ENCODE measurements around the gene LRRC4. TPM values are rescaled to one million over a fixed set of nuclear protein-coding genes. Genes with fewer than 3 reads are reported as not detected.

Gene LRRC4
- total and polyA plus RNA-seq, 2 donors (not counting 3 experiments of a cell fraction or from before 2014, with no cell fraction given): 3.8 to 4.2 TPM

DNA sequence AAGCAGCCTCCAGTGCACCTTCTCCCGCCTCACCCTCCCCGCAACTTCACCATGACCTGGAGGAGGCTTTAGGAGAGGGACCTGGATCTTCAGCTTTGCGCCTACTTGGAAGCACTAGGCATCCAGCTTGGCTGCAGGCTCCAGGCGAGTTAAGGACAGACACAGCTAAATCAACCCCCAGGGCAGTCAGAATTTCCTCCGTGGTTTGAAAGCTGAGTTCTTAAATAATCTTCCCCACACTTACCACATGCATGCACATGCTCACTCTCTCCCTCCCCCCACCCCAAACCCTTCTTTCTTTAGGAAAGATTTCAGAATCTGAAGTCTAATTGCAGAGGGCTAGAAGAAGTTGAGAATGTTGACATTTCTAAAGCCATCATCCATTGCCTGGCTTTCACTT is 36.7 kb upstream of the LRRC4 start:
- dilution Hi-C loops (cut with MboI; ENCODE audit: extremely low pct_ligation_motif_present, low sequenced_read_pairs): no loop called here
- CTCF ChIA-PET: interaction anchor here (1.0 to 1.4 kb wide), 3 partner anchors 68 to 360 kb away, joined by 3 to 4 read pairs (median 3); no protein-coding TSS in a partner anchor

DNA sequence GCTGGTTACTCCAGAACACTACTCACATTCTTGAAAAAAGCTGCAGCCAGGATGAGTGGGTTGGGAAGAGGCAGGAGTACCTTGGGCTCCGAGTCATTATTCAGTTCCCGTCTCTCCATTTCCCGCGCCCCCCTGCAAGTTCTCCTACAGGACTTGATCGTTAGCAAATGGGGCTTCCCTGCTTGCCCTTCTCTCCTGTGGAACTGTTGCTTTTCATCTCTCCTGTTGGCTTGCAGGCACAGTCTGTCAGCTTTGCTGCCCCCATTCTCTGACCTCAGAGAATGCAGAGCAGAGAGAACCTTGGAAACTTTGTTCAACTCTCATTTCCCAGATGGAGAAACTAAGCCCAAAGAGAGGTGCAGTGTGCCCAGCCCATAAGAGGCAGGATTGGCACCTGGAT is 35.6 kb upstream of the LRRC4 start:
- FAIRE-seq: no peak
- Histone ChIP-seq H3K27ac (ENCODE audit: insufficient read depth, low read depth, low read length) (no peak overlapping the region), H2AFZ (ENCODE audit: low read depth, low read length) (no peak overlapping the region), H4K20me1 (replicated peaks; ENCODE audit: control insufficient read depth, extremely low read depth, insufficient read depth, low read length) (no peaks in the 10 kb centered on the region), H3K4me1 (ENCODE audit: control insufficient read depth, extremely low read depth, insufficient read depth, low read length) (no peaks in the 10 kb centered on the region), H3K4me3 (replicated peaks in 1 of 3; ENCODE audit: insufficient read depth in 1 of 3, low read depth in 1 of 3, low read length in 3 of 3) (no peak overlapping the region), H3K79me2 (ENCODE audit: control insufficient read depth, insufficient read depth, low read length) (no peaks in the 10 kb centered on the region), H3K9ac (replicated peaks; ENCODE audit: extremely low read depth, insufficient read depth, low read length) (no peak overlapping the region), H3K9me1 (replicated peaks; ENCODE audit: control insufficient read depth, extremely low read depth, insufficient read depth, low read length) (no peaks in the 10 kb centered on the region), H3K9me3 (replicated peaks; ENCODE audit: control insufficient read depth, insufficient read depth, low read length) (no peaks in the 10 kb centered on the region), H3K36me3 (ENCODE audit: control insufficient read depth in 2 of 2, extremely low read depth in 1 of 2, insufficient read depth in 2 of 2, low read length in 2 of 2) (peaks cover 2% of the 10 kb centered on the region in 2 experiments), H3K4me2 (ENCODE audit: insufficient read depth, low read length) (no peak overlapping the region), H3K27me3 (ENCODE audit: control insufficient read depth in 2 of 2, insufficient read depth in 2 of 2, low read length in 2 of 2) (no peaks in the 10 kb centered on the region)
- intact Hi-C loops (cut with micrococcal nuclease): no loop called here
- no peak for TF ChIP-seq JUN (IDR thresholded peaks at IDR 0.05; ENCODE audit: borderline replicate concordance, insufficient read depth, insufficient read length, low read depth)
- no peak for TF ChIP-seq POLR2AphosphoS5 (IDR thresholded peaks at IDR 0.05; ENCODE audit: insufficient read depth, low read depth, low read length)
- no peak for TF ChIP-seq POLR2A (IDR thresholded peaks at IDR 0.05; ENCODE audit: low read depth, low read length)
- TF ChIP-seq, protein P1, sequence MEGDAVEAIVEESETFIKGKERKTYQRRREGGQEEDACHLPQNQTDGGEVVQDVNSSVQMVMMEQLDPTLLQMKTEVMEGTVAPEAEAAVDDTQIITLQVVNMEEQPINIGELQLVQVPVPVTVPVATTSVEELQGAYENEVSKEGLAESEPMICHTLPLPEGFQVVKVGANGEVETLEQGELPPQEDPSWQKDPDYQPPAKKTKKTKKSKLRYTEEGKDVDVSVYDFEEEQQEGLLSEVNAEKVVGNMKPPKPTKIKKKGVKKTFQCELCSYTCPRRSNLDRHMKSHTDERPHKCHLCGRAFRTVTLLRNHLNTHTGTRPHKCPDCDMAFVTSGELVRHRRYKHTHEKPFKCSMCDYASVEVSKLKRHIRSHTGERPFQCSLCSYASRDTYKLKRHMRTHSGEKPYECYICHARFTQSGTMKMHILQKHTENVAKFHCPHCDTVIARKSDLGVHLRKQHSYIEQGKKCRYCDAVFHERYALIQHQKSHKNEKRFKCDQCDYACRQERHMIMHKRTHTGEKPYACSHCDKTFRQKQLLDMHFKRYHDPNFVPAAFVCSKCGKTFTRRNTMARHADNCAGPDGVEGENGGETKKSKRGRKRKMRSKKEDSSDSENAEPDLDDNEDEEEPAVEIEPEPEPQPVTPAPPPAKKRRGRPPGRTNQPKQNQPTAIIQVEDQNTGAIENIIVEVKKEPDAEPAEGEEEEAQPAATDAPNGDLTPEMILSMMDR (IDR thresholded peaks at IDR 0.05; ENCODE audit: extremely low read depth in 1 of 2, insufficient read depth in 1 of 2, low read depth in 1 of 2, low read length in 2 of 2): no peak
- no peak for TF ChIP-seq FOS (IDR thresholded peaks at IDR 0.05; ENCODE audit: borderline replicate concordance, insufficient read depth, low read length)
- TF ChIP-seq, protein P2, sequence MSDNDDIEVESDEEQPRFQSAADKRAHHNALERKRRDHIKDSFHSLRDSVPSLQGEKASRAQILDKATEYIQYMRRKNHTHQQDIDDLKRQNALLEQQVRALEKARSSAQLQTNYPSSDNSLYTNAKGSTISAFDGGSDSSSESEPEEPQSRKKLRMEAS (IDR thresholded peaks at IDR 0.05; ENCODE audit: insufficient read depth, insufficient read length): no peak
- TF ChIP-seq EZH2 (IDR thresholded peaks at IDR 0.05; ENCODE audit: borderline replicate concordance, low read depth, low read length, severe bottlenecking): no peak
- TF ChIP-seq MYC (IDR thresholded peaks at IDR 0.05; ENCODE audit: low read depth, low read length): no peak
- TF ChIP-seq GATA2 (IDR thresholded peaks at IDR 0.05; ENCODE audit: insufficient read depth, insufficient read length, low read depth, low read length): no peak
- ChIA-PET CTCF (no interaction called here), POLR2A (no interaction called here)
- BruUV-seq (replicated peaks): no TSS peak
- no peak for DNase-seq (ENCODE audit: low read depth, low spot score)
- dilution Hi-C loops (cut with MboI; ENCODE audit: extremely low pct_ligation_motif_present, low sequenced_read_pairs): no loop called here

More for the DNA sequence above, 36.7 kb upstream of the LRRC4 start:
- H3K27ac ChIP-seq (ENCODE audit: insufficient read depth, low read depth, low read length): no peak overlapping the region
- no peak overlapping the region for H2AFZ ChIP-seq (ENCODE audit: low read depth, low read length)
- H3K9ac ChIP-seq (replicated peaks; ENCODE audit: extremely low read depth, insufficient read depth, low read length): no peak overlapping the region
- no peaks in the 10 kb centered on the region for H3K4me1 ChIP-seq (ENCODE audit: control insufficient read depth, extremely low read depth, insufficient read depth, low read length)
- H3K36me3 ChIP-seq (ENCODE audit: control insufficient read depth in 2 of 2, extremely low read depth in 1 of 2, insufficient read depth in 2 of 2, low read length in 2 of 2): peaks cover under 1 to 2% of the 10 kb centered on the region in 2 experiments
- no peak overlapping the region for H3K4me3 ChIP-seq (replicated peaks in 1 of 3; ENCODE audit: insufficient read depth in 1 of 3, low read depth in 1 of 3, low read length in 3 of 3)
- POLR2A ChIA-PET: no interaction called here
- intact Hi-C loops (cut with micrococcal nuclease): no loop called here
- DNase-seq (ENCODE audit: low read depth, low spot score) (no peak), FAIRE-seq (no peak)
- no peaks in the 10 kb centered on the region for H3K9me3 ChIP-seq (replicated peaks; ENCODE audit: control insufficient read depth, insufficient read depth, low read length)
- no peaks in the 10 kb centered on the region for H3K9me1 ChIP-seq (replicated peaks; ENCODE audit: control insufficient read depth, extremely low read depth, insufficient read depth, low read length)
- no peak for TF ChIP-seq POLR2A (IDR thresholded peaks at IDR 0.05; ENCODE audit: low read depth, low read length)
- TF ChIP-seq EZH2 (IDR thresholded peaks at IDR 0.05; ENCODE audit: borderline replicate concordance, low read depth, low read length, severe bottlenecking): no peak
- TF ChIP-seq FOS (IDR thresholded peaks at IDR 0.05; ENCODE audit: borderline replicate concordance, insufficient read depth, low read length): no peak
- TF ChIP-seq JUN (IDR thresholded peaks at IDR 0.05; ENCODE audit: borderline replicate concordance, insufficient read depth, insufficient read length, low read depth): no peak
- TF ChIP-seq, protein P2 (IDR thresholded peaks at IDR 0.05; ENCODE audit: insufficient read depth, insufficient read length): no peak
- TF ChIP-seq POLR2AphosphoS5 (IDR thresholded peaks at IDR 0.05; ENCODE audit: insufficient read depth, low read depth, low read length): no peak
- no TSS peak for BruUV-seq (replicated peaks)
- no peaks in the 10 kb centered on the region for H3K27me3 ChIP-seq (ENCODE audit: control insufficient read depth in 2 of 2, insufficient read depth in 2 of 2, low read length in 2 of 2)
- no peaks in the 10 kb centered on the region for H4K20me1 ChIP-seq (replicated peaks; ENCODE audit: control insufficient read depth, extremely low read depth, insufficient read depth, low read length)
- H3K4me2 ChIP-seq (ENCODE audit: insufficient read depth, low read length): no peak overlapping the region
- H3K79me2 ChIP-seq (ENCODE audit: control insufficient read depth, insufficient read depth, low read length): no peaks in the 10 kb centered on the region
